Thoracic aorta (tissue), 2 donors: Measurements from ENCODE around the gene GTF2H2. TPM values are rescaled to one million over a fixed set of nuclear protein-coding genes. Genes with fewer than 3 reads are reported as not detected.
"Not testable (repeated sequence)": the region's sequence is repeated elsewhere in the genome, so short reads cannot be mapped to it uniquely, and the experiment has no call there.

ENCODE experiments used
- ATAC-seq: fragments of 150-250 bp; one replicate; pipeline ENCODE4 v1.8.0; 2017; ENCODE audit warnings: low read depth; ENCODE audit not compliant: insufficient number of reproducible peaks, low FRiP score
- DNase-seq: peaks from one replicate; pipeline ENCODE4 v3.0.0-alpha.2; 2020; ENCODE audit warnings: low spot score
- H3K27ac ChIP-seq, 2 donors: fragments of 200-600 bp; sonication (generic); 1 replicate in 1 of 2; 2 replicates in 1 of 2; pipeline ENCODE4 v1.5.1; 2016; ENCODE audit warnings: mild to moderate bottlenecking in 2 of 2, moderate library complexity in 2 of 2
- H3K27me3 ChIP-seq: fragments of 200-600 bp; sonication (generic); replicated peaks from 2 replicates; pipeline ENCODE4 v1.6.0; 2016; ENCODE audit warnings: mild to moderate bottlenecking; ENCODE audit not compliant: insufficient read depth
- H3K36me3 ChIP-seq: fragments of 200-600 bp; sonication (generic); one replicate; pipeline ENCODE4 v1.5.1; 2016
- H3K4me1 ChIP-seq, 2 donors: fragments of 200-600 bp; sonication (generic); 1 replicate in 1 of 2; 2 replicates in 1 of 2; pipeline versions ENCODE4 v1.5.1 to v1.6.0; 2016; ENCODE audit warnings: low read depth in 2 of 2, mild to moderate bottlenecking in 1 of 2; ENCODE audit not compliant: control insufficient read depth in 1 of 2
- H3K4me3 ChIP-seq: fragments of 200-600 bp; sonication (generic); 2 replicates; pipeline ENCODE4 v1.5.1; 2016; ENCODE audit warnings: mild to moderate bottlenecking
- H3K9me3 ChIP-seq: fragments of 200-600 bp; sonication (generic); 2 replicates; pipeline ENCODE4 v1.5.1; 2016
- CTCF ChIP-seq: fragments of 200-600 bp; sonication (generic); IDR thresholded peaks from one replicate; pipeline ENCODE4 v1.5.1; 2019; ENCODE audit warnings: antibody characterized with exemption
- total RNA-seq, 2 donors: library from RNA; depleted of rRNA; stranded (reverse); fragments of >200 nt; gene quantifications; one replicate each; pipeline versions ENCODE4 v1.1.0 to v1.2.3, GENCODE V29; 2016

GTF2H2 gene
- total RNA-seq, 2 donors from 2014 or later: 24.5 to 32.6 TPM

GRCh38 chr5:71013575-71013974, 53.9 kb downstream of the GTF2H2 start:
- DNase-seq (no peak), ATAC-seq (no peak)
- Histone ChIP-seq H3K27me3 (no peaks in the 10 kb centered on the region), H3K9me3 (no peaks in the 10 kb centered on the region), H3K4me3 (no peak overlapping the region), H3K4me1 (no peaks in the 10 kb centered on the region), H3K36me3 (no peaks in the 10 kb centered on the region), H3K27ac (no peak overlapping the region)
- no peak for TF ChIP-seq CTCF

- ATAC-seq (no peak), DNase-seq (no peak)
- no peaks in the 10 kb centered on the region for H3K27me3 ChIP-seq
- H3K9me3 ChIP-seq: no peaks in the 10 kb centered on the region
- H3K27ac ChIP-seq: no peak overlapping the region
- H3K4me3 ChIP-seq: no peak overlapping the region
- TF ChIP-seq CTCF: no peak
- no peaks in the 10 kb centered on the region for H3K4me1 ChIP-seq
- H3K36me3 ChIP-seq: no peaks in the 10 kb centered on the region
These were observed 56.2 kb downstream of the GTF2H2 start for GRCh38 chr5:71011194-71011792.

- not testable (repeated sequence) for H3K9me3 ChIP-seq, H3K27ac ChIP-seq, H3K27me3 ChIP-seq, DNase-seq, H3K4me3 ChIP-seq, H3K36me3 ChIP-seq, ATAC-seq, H3K4me1 ChIP-seq
These were observed 60.5 kb downstream of the GTF2H2 start for GRCh38 chr5:71006983-71007382.

Other genes starting within 250 kb of the GTF2H2 start
- 10 to 100 TPM; 10.0 to 22.6 TPM for gene SERF1A, start 167.0 kb downstream of the GTF2H2 start, total RNA-seq
- gene SMN1, start 142.6 kb downstream of the GTF2H2 start, total RNA-seq: 10 to 100 TPM in 1 of 2 donors, 1 to 10 TPM in 1; 6.1 to 14.5 TPM
- gene NAIP, start 42.3 kb downstream of the GTF2H2 start, total RNA-seq: 10 to 100 TPM; 29.0 to 49.2 TPM